HEK293T (cell line): Measurements from ENCODE around the gene PSPN.
"Not testable (repeated sequence)": the region's sequence is repeated elsewhere in the genome, so short reads cannot be mapped to it uniquely, and the experiment has no call there.

ENCODE experiments used
- CTCF ChIA-PET: fragments of 350-600 bp; formaldehyde crosslinking; extraction: SDS; loops from one replicate; lab custom pipeline; 2021; ENCODE audit warnings: antibody characterized with exemption, inconsistent platforms; lab: Yijun Ruan, JAX
- POLR2A ChIA-PET: fragments of 350-600 bp; formaldehyde crosslinking; extraction: SDS; loops from one replicate; lab custom pipeline; 2020; ENCODE audit warnings: antibody characterized with exemption, inconsistent platforms; lab: Yijun Ruan, JAX
- DNase-seq: peaks from one replicate; pipeline ENCODE4 v3.0.0; 2012; ENCODE audit warnings: mixed read lengths; ENCODE audit errors: extremely low spot score
- ARNT ChIP-seq: fragments of 450-650 bp; IDR thresholded peaks from 2 replicates; pipeline ENCODE4 v1.6.1; 2017; ENCODE audit warnings: mild to moderate bottlenecking
- BHLHE40 ChIP-seq: fragments of 450-650 bp; IDR thresholded peaks from 2 replicates; pipeline ENCODE4 v1.6.1; 2016; ENCODE audit warnings: mild to moderate bottlenecking, moderate library complexity, borderline replicate concordance
- CTBP1 ChIP-seq: fragments of 450-650 bp; IDR thresholded peaks from 2 replicates; pipeline ENCODE4 v1.6.1; 2016; ENCODE audit warnings: borderline replicate concordance
- ELF4 ChIP-seq: fragments of 450-650 bp; IDR thresholded peaks from 2 replicates; pipeline ENCODE4 v1.6.1; 2017; ENCODE audit warnings: antibody characterized with exemption
- FOXA1 ChIP-seq: fragments of 450-650 bp; IDR thresholded peaks from 2 replicates; pipeline ENCODE4 v1.6.1; 2016; ENCODE audit warnings: mild to moderate bottlenecking
- FOXK2 ChIP-seq: fragments of 450-650 bp; IDR thresholded peaks from 2 replicates; pipeline ENCODE4 v1.6.1; 2016; ENCODE audit warnings: mild to moderate bottlenecking
- FOXM1 ChIP-seq: fragments of 450-650 bp; IDR thresholded peaks from 2 replicates; pipeline ENCODE4 v1.6.1; 2017; ENCODE audit warnings: mild to moderate bottlenecking, borderline replicate concordance
- HDGF ChIP-seq: fragments of 450-650 bp; IDR thresholded peaks from 2 replicates; pipeline ENCODE4 v1.6.1; 2017; ENCODE audit warnings: antibody characterized with exemption, borderline replicate concordance
- L3MBTL2 ChIP-seq: fragments of 450-650 bp; conservative IDR thresholded peaks from 2 replicates; pipeline ENCODE4 v1.6.1; 2016; ENCODE audit warnings: mild to moderate bottlenecking
- LEF1 ChIP-seq: fragments of 450-650 bp; IDR thresholded peaks from 2 replicates; pipeline ENCODE4 v1.6.1; 2017; ENCODE audit warnings: mild to moderate bottlenecking, borderline replicate concordance
- NFRKB ChIP-seq: fragments of 450-650 bp; IDR thresholded peaks from 2 replicates; pipeline ENCODE4 v1.6.1; 2016; ENCODE audit warnings: mild to moderate bottlenecking, moderate library complexity
- PKNOX1 ChIP-seq: fragments of 450-650 bp; IDR thresholded peaks from 2 replicates; pipeline ENCODE4 v1.6.1; 2016
- SP1 ChIP-seq: fragments of 450-650 bp; IDR thresholded peaks from 2 replicates; pipeline ENCODE4 v1.6.1; 2017
- SUZ12 ChIP-seq: fragments of 450-650 bp; IDR thresholded peaks from 2 replicates; pipeline ENCODE4 v1.6.1; 2016; ENCODE audit warnings: mild to moderate bottlenecking
- TARDBP ChIP-seq: fragments of 450-650 bp; IDR thresholded peaks from 2 replicates; pipeline ENCODE4 v1.6.1; 2016
- ZNF384 ChIP-seq: fragments of 450-650 bp; IDR thresholded peaks from 2 replicates; pipeline ENCODE4 v1.6.1; 2016

Gene PSPN

GRCh38 chr19:6362351-6362801, 13.4 kb downstream of the PSPN start:
- ChIA-PET POLR2A (interaction anchor here (5.1 kb wide), 1 partner anchor 10 kb away, joined by 50 read pairs; the partner anchor contains the start of gene ALKBH7), CTCF (no interaction called here)
- TF ChIP-seq NFRKB (no peak), PKNOX1 (no peak), L3MBTL2 (no peak), TARDBP (no peak), CTBP1 (no peak), FOXM1 (no peak), SP1 (no peak), SUZ12 (no peak), BHLHE40 (no peak), ARNT (no peak), FOXA1 (no peak), ELF4 (no peak), HDGF (no peak), ZNF384 (no peak), FOXK2 (no peak)
- no peak for DNase-seq

DNA sequence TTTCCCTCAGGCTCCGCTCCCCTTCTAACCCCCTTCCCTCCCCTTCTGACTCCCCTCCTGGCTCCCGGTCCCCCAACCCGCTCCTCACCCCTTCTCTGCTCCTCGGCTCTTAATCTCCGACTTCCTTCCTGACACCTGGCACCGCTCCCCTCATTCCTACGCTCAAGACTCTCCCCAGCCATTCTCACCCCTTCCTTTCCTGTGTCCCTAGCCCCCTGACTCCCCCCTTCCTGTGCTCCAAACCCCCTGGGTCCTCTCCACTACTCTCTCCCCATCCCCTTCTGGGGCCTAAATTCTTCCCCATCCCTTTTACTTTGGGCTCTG, 13.7 kb downstream of the PSPN start:
- DNase-seq, result no peak
- POLR2A ChIA-PET, result interaction anchor here (5.1 kb wide), 1 partner anchor 10 kb away, joined by 50 read pairs; the partner anchor contains the start of gene ALKBH7
- TF ChIP-seq SP1 (no peak), BHLHE40 (no peak), L3MBTL2 (no peak), FOXM1 (no peak), NFRKB (no peak), ELF4 (no peak), TARDBP (no peak), ARNT (no peak), HDGF (no peak), LEF1 (no peak), FOXA1 (no peak), SUZ12 (no peak), FOXK2 (no peak), PKNOX1 (no peak), ZNF384 (no peak), CTBP1 (no peak)
- CTCF ChIA-PET, result no interaction called here

GRCh38 chr19:6360857-6361216, 14.9 kb downstream of the PSPN start:
- CTCF ChIA-PET, DNase-seq: not testable (repeated sequence)
- POLR2A ChIA-PET, result interaction anchor here (0.7 to 5.1 kb wide), 6 partner anchors 12 to 142 kb away, joined by 3 to 50 read pairs (median 4); partner anchors contain the start of genes ALKBH7, KHSRP and PSPN

GRCh38 chr19:6360445-6360844, 15.3 kb downstream of the PSPN start:
- DNase-seq, result not testable (repeated sequence)

DNA sequence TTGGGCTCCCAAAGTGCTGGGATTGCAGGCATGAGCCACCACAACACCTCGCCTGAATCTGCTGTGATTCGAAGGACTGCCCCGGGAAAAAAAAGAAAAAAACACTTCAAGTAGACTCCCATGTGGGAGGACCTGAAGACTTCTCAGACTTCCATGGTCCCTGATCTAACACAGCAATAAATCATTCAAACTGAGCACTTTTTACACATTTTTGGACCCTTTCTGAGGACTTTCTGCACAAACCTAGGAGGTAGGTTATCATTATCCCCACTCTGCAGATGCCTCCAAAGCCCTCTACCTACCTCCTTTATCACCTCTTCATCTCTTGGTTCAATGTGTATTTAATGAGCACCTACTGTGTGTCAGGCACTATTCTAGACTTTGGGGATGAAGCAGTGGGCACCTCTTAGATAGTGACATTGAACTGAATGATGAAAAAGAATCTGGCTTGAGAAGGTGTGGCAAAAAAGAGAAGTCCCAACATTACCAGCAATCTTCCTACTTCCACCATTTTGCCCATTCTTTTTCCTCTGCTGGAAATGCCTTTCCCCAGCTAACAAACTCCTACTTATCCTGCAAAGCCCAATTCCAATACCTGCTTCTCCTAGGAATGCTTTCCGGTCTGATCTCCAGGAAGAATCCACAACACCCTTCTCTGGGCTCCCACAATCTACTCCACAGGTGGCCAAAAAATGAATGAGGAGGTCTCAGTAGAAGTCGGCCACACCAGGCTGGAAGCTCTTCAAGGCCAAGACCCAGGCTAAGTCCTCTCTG, 16.0 kb downstream of the PSPN start:
- ChIA-PET CTCF (no interaction called here), POLR2A (interaction anchor here (5.1 kb wide), 1 partner anchor 13 kb away, joined by 50 read pairs; the partner anchor contains the start of gene ALKBH7)
- DNase-seq, result no peak
- TF ChIP-seq ARNT (no peak), PKNOX1 (peak; percentile 42), ZNF384 (no peak)

More at GRCh38 chr19:6360445-6360844, 15.3 kb downstream of the PSPN start:
- CTCF ChIA-PET, result not testable (repeated sequence)
- POLR2A ChIA-PET, result interaction anchor here (5.1 kb wide), 1 partner anchor 12 kb away, joined by 50 read pairs; the partner anchor contains the start of gene ALKBH7

DNA sequence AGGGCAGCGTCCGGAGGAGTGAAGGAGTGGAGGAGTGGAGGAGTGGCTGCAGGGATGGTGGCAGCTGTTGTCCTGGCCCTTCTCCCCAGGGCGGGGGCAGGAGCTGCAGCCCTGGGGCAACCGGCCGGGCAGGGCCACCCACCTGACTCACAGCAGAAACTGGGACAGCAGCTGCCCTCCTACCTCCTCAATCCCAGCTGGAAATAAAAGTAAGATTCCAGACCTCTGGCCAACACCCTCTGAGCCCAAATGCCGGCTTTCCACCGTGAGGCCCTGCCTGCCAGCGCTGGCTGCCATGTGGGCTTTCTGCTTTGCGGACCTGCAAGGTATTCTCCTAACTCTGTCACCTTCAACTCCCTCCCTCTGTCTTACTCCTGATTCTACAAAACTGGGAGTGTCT, 17.7 kb downstream of the PSPN start:
- POLR2A ChIA-PET, result interaction anchor here (2.9 kb wide), 1 partner anchor 14 kb away, joined by 11 read pairs; the partner anchor contains the start of gene ALKBH7
- DNase-seq, result no peak
- TF ChIP-seq ELF4, result no peak
- TF ChIP-seq NFRKB, result no peak
- no peak for TF ChIP-seq LEF1
- no peak for TF ChIP-seq BHLHE40
- TF ChIP-seq ZNF384, result no peak
- no peak for TF ChIP-seq L3MBTL2
- TF ChIP-seq SP1, result no peak
- no peak for TF ChIP-seq TARDBP
- no peak for TF ChIP-seq FOXK2
- TF ChIP-seq FOXA1, result no peak
- no peak for TF ChIP-seq HDGF
- TF ChIP-seq ARNT, result no peak
- TF ChIP-seq SUZ12, result no peak
- no peak for TF ChIP-seq FOXM1
- no peak for TF ChIP-seq PKNOX1
- TF ChIP-seq CTBP1, result no peak
- CTCF ChIA-PET, result no interaction called here
